Measurements from ENCODE around the gene RIMS3. TPM values are rescaled to one million over a fixed set of nuclear protein-coding genes. Genes with fewer than 3 reads are reported as not detected.

The RIMS3 gene
- total RNA-seq, 1 experiment from 2014 or later: 13.7 TPM

DNA sequence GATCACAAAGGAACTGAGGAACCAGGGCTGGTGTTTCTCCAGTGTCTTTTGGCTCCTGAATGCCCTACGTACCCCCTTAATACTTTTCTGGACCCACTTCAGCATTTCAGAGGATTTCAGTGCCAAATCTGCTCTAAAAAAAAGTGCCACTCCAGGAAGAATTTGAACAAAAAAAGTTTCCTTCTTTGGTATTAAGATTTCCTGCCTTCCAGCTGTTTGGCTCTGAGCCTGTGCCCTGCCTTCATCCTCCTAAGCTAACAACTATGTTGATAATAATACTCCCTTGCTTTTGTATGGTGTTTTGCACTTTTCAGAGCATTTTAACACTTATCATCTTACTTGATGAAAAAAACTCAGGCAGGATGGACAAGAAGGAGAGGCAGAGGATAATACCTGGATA is 11.0 kb upstream of the RIMS3 start:
- WGBS (ENCODE audit: extremely low coverage, insufficient read length, low lambda C conversion rate): no CpG with 5 or more reads among the region's 1 CpG

More for the DNA sequence above, 11.0 kb upstream of the RIMS3 start:
- Mint-ChIP-seq H3K27ac (no peak overlapping the region; a peak in 1 of 7 replicates), H3K27me3 (ENCODE audit: low read depth) (no peaks in the 10 kb centered on the region; the same call in 1 of the 2 replicates), H3K9me3 (no peaks in the 10 kb centered on the region), H3K36me3 (ENCODE audit: insufficient read depth in 1 of 3, low read depth in 3 of 3) (no peaks in the 10 kb centered on the region), H3K4me1 (peaks cover 2 to 7% of the 10 kb centered on the region in 2 experiments), H3K4me3 (no peak overlapping the region)
- Histone ChIP-seq H2AFZ (ENCODE audit: low read length) (no peak overlapping the region), H3K79me1 (ENCODE audit: insufficient read depth, low read depth, low read length, poor library complexity, severe bottlenecking) (no peaks in the 10 kb centered on the region), H3K27ac (ENCODE audit: insufficient read length, low read depth, low read length) (no peak overlapping the region), H2BK5ac (ENCODE audit: insufficient read length, low read length) (no peak overlapping the region), H4K20me1 (ENCODE audit: control insufficient read depth, insufficient read depth, insufficient read length) (no peaks in the 10 kb centered on the region), H3K14ac (ENCODE audit: insufficient read depth, low read length) (no peak overlapping the region), H2BK15ac (ENCODE audit: low read depth, low read length) (no peak overlapping the region), H4K5ac (ENCODE audit: insufficient read length, low read depth, low read length) (no peak overlapping the region), H3K4me2 (ENCODE audit: insufficient read depth, insufficient read length, low read length) (no peak overlapping the region), H2BK12ac (ENCODE audit: insufficient read length, low read depth, low read length) (no peak overlapping the region), H3K79me2 (ENCODE audit: insufficient read depth, low read length) (no peaks in the 10 kb centered on the region), H3K56ac (ENCODE audit: insufficient read length, low read depth, low read length) (no peak overlapping the region), H3K4me1 (ENCODE audit: insufficient read depth, low read length) (no peaks in the 10 kb centered on the region), H2AK5ac (ENCODE audit: insufficient read length, low read length) (no peak overlapping the region), H4K8ac (replicated peaks; ENCODE audit: insufficient read length, low read depth, low read length) (no peak overlapping the region), H2BK20ac (ENCODE audit: low read depth, low read length, poor library complexity, severe bottlenecking) (no peak overlapping the region), H3K9ac (ENCODE audit: extremely low read depth, insufficient read length, low read length) (no peak overlapping the region), H3K18ac (ENCODE audit: insufficient read length, low read depth, low read length) (no peak overlapping the region), H2BK120ac (ENCODE audit: low read depth, low read length, poor library complexity, severe bottlenecking) (no peak overlapping the region), H3K23ac (ENCODE audit: insufficient read length, low read depth, low read length) (no peak overlapping the region), H3K4ac (ENCODE audit: low read depth, low read length) (no peak overlapping the region), H3K23me2 (ENCODE audit: insufficient read length, low read depth, low read length, poor library complexity, severe bottlenecking) (no peaks in the 10 kb centered on the region), H3T11ph (ENCODE audit: low read length) (no peak overlapping the region), H4K91ac (ENCODE audit: insufficient read length, low read depth, low read length) (no peak overlapping the region), H3K27me3 (ENCODE audit: insufficient read depth, low read length) (no peaks in the 10 kb centered on the region), H3K9me3 (ENCODE audit: control insufficient read depth, low read depth, low read length) (no peaks in the 10 kb centered on the region)
- DNase-seq: no peak
- TF ChIP-seq, protein P1, sequence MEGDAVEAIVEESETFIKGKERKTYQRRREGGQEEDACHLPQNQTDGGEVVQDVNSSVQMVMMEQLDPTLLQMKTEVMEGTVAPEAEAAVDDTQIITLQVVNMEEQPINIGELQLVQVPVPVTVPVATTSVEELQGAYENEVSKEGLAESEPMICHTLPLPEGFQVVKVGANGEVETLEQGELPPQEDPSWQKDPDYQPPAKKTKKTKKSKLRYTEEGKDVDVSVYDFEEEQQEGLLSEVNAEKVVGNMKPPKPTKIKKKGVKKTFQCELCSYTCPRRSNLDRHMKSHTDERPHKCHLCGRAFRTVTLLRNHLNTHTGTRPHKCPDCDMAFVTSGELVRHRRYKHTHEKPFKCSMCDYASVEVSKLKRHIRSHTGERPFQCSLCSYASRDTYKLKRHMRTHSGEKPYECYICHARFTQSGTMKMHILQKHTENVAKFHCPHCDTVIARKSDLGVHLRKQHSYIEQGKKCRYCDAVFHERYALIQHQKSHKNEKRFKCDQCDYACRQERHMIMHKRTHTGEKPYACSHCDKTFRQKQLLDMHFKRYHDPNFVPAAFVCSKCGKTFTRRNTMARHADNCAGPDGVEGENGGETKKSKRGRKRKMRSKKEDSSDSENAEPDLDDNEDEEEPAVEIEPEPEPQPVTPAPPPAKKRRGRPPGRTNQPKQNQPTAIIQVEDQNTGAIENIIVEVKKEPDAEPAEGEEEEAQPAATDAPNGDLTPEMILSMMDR (conservative IDR thresholded peaks at IDR 0.05): no peak
